K562 (cell line): ENCODE measurements around the gene COL23A1. TPM values are rescaled to one million over a fixed set of nuclear protein-coding genes. Genes with fewer than 3 reads are reported as not detected.

Source experiments
- ATAC-seq: fragments of 200-7000 bp; cut with Tn5 transposase; 3 replicates; pipeline ENCODE4 v1.9.1; 2020; ENCODE audit warnings: moderate library complexity
- BruUV-seq: library from RNA; stranded (reverse); fragments of 400-500 nt; replicated peaks from 2 replicates; lab custom pipeline; 2021; lab: Mats Ljungman, UMichigan
- CTCF ChIA-PET: fragments of 300-600 bp; formaldehyde crosslinking; extraction: SDS; loops from one replicate; lab custom pipeline; 2021; ENCODE audit warnings: low intra/inter-chr PET ratio; lab: Yijun Ruan, JAX
- POLR2A ChIA-PET: fragments of 300-600, 350-650 bp; sonication (Branson Sonifier 250); formaldehyde crosslinking; extraction: SDS; loops from one replicate; lab custom pipeline; 2021; ENCODE audit warnings: antibody characterized with exemption, inconsistent platforms; lab: Yijun Ruan, JAX
- DNase-seq, 4 experiments: peaks; one replicate each; pipeline versions ENCODE4 v3.0.0 to v3.0.0-alpha.2; 2011 to 2018; ENCODE audit warnings: low spot score in 3 of 4, mixed read lengths in 3 of 4; ENCODE audit errors: extremely low read depth in 1 of 4
- FAIRE-seq: peaks from 2 replicates; lab custom pipeline; 2011; peaks lifted over from hg19 to GRCh38; lab: Jason Lieb, UNC
- H2AFZ ChIP-seq: 2 replicates; pipeline ENCODE4 v1.6.0; 2011; ENCODE audit warnings: low read depth, low read length, control low read depth, inconsistent platforms
- H3K27ac ChIP-seq: fragments of 200-600 bp; 3 replicates; pipeline ENCODE4 v1.8.0; 2011; ENCODE audit warnings: low read depth, mild to moderate bottlenecking, control low read depth, inconsistent platforms, low read length, moderate library complexity, mixed read lengths; ENCODE audit errors: extremely low read depth
- H3K27me3 ChIP-seq, 2 experiments: fragments of 300-600 bp in 1 of 2; 2 replicates in 1 of 2; 3 replicates in 1 of 2; pipeline versions ENCODE4 v1.6.0 to v1.8.0; 2011; ENCODE audit warnings: inconsistent platforms in 2 of 2, low read length in 2 of 2, mild to moderate bottlenecking in 1 of 2, mixed read lengths in 1 of 2, moderate library complexity in 1 of 2; ENCODE audit not compliant: control insufficient read depth in 2 of 2, insufficient read depth in 2 of 2
- H3K36me3 ChIP-seq: fragments of 300-600 bp; 3 replicates; pipeline ENCODE4 v1.8.0; 2011; ENCODE audit warnings: mild to moderate bottlenecking, low read length, inconsistent platforms; ENCODE audit not compliant: control insufficient read depth, insufficient read depth
- H3K4me1 ChIP-seq, 2 experiments: fragments of 200-600 bp in 1 of 2; replicated peaks in 1 of 2; 2 replicates in 1 of 2; 3 replicates in 1 of 2; pipeline versions ENCODE4 v1.5.1 to v1.8.0; 2011; ENCODE audit warnings: inconsistent platforms in 2 of 2, low read length in 2 of 2, mild to moderate bottlenecking in 1 of 2, mixed read lengths in 1 of 2, moderate library complexity in 1 of 2; ENCODE audit not compliant: control insufficient read depth in 2 of 2, insufficient read depth in 2 of 2
- H3K4me2 ChIP-seq: 2 replicates; pipeline ENCODE4 v1.6.1; 2011; ENCODE audit warnings: low read length, control low read depth, inconsistent platforms, mixed read lengths; ENCODE audit not compliant: insufficient read depth
- H3K4me3 ChIP-seq: fragments of 200-600 bp; sonication (generic), shearing (Covaris generic); 2 replicates; pipeline ENCODE4 v1.5.1; 2016; ENCODE audit warnings: control low read depth, inconsistent platforms
- H3K79me2 ChIP-seq: fragments of 200-600 bp; 3 replicates; pipeline ENCODE4 v1.8.0; 2011; ENCODE audit warnings: low read length, inconsistent platforms; ENCODE audit not compliant: control insufficient read depth, insufficient read depth
- H3K9ac ChIP-seq, 2 experiments: 2 replicates each; pipeline versions ENCODE4 v1.6.0 to v1.6.1; 2011; ENCODE audit warnings: low read depth in 2 of 2, low read length in 2 of 2, control low read depth in 1 of 2, inconsistent platforms in 1 of 2, mild to moderate bottlenecking in 1 of 2, mixed read lengths in 1 of 2; ENCODE audit not compliant: insufficient read depth in 1 of 2
- H3K9me1 ChIP-seq: one replicate; pipeline ENCODE4 v1.6.0; 2011; ENCODE audit warnings: inconsistent platforms, mild to moderate bottlenecking, low read length, moderate library complexity; ENCODE audit not compliant: control insufficient read depth, insufficient read depth
- H3K9me3 ChIP-seq: replicated peaks from 2 replicates; pipeline ENCODE4 v1.5.1; 2011; ENCODE audit warnings: low read depth, low read length, inconsistent platforms; ENCODE audit not compliant: control insufficient read depth, insufficient read depth
- H4K20me1 ChIP-seq: replicated peaks from 2 replicates; pipeline ENCODE4 v1.6.1; 2011; ENCODE audit warnings: low read length, inconsistent platforms, mixed read lengths; ENCODE audit not compliant: control insufficient read depth, insufficient read depth
- CTCFL ChIP-seq: IDR thresholded peaks from 2 replicates; pipeline ENCODE4 v1.6.1; 2011; ENCODE audit warnings: borderline replicate concordance, low read depth, mild to moderate bottlenecking, moderate library complexity, low read length; ENCODE audit not compliant: insufficient read depth, poor library complexity, severe bottlenecking
- HOXB6 ChIP-seq: fragments of 250-450 bp; sonication (Bioruptor Pico); IDR thresholded peaks from 2 replicates; pipeline ENCODE4 v1.5.1; 2022; ENCODE audit warnings: mild to moderate bottlenecking, borderline replicate concordance
- SETDB1 ChIP-seq: IDR thresholded peaks from one replicate; pipeline ENCODE4 v1.6.1; 2012; ENCODE audit warnings: low read length, control low read depth, inconsistent platforms
- SREBF2 ChIP-seq: sonication (generic); formaldehyde crosslinking; IDR thresholded peaks from 2 replicates; pipeline ENCODE4 v1.4.0; 2020; ENCODE audit warnings: mild to moderate bottlenecking, missing genetic modification reagents
- ZKSCAN8 ChIP-seq: fragments of 200-800 bp; sonication (Bioruptor generic); IDR thresholded peaks from 2 replicates; pipeline ENCODE4 v1.6.1; 2016; ENCODE audit warnings: missing genetic modification characterization, missing compliant biosample characterization
- WGBS: fragments of 100-300 bp; shearing (Covaris generic); methylation state at CpG from one replicate; pipeline ENCODE4 v1.1.6; 2016; ENCODE audit warnings: low coverage, mixed read lengths; ENCODE audit not compliant: insufficient coverage; ENCODE audit errors: missing lambda C conversion rate; 5-methylcytosine and 5-hydroxymethylcytosine counted together
- in situ Hi-C: fragments of 300-500 bp; cut with MboI; formaldehyde crosslinking; loops from 4 replicates; pipeline ENCODE4 v1.15.0; 2018; ENCODE audit warnings: inconsistent platforms, mixed read lengths
- intact Hi-C: fragments of 100-400 bp; cut with micrococcal nuclease; formaldehyde crosslinking; loops from 2 replicates; pipeline ENCODE4 v1.14.2; 2022
- polyA plus RNA-seq, 8 experiments: library from polyadenylated mRNA; depleted of rRNA in 4 of 8; stranded (reverse) in 5 of 8; unstranded in 3 of 8; fragments of >200 nt; fragmentation: Nextera tagmentation in 2 of 8; fragmentation: Illumina TruSeq in 1 of 8; extraction: Ambion mirVana in 2 of 8; extraction: Trizol in 1 of 8; gene quantifications; 2 replicates each; pipeline versions ENCODE4 v1.2.1 to v1.2.3, GENCODE V29; 2011 to 2014; ENCODE audit warnings: inconsistent platforms in 1 of 8, missing spikeins in 1 of 8
- total RNA-seq, 7 experiments: library from RNA; depleted of rRNA in 6 of 7; stranded (reverse); fragments of >200 nt in 6 of 7; fragmentation: Illumina TruSeq in 2 of 7; extraction: Trizol in 2 of 7; gene quantifications; 2 replicates each; pipeline versions ENCODE4 v1.2.1 to v1.2.3, GENCODE V29; 2011 to 2021; ENCODE audit warnings: low replicate concordance in 1 of 7

Gene COL23A1
- total and polyA plus RNA-seq, 9 of the 15 experiments (the other 6 are each of a cell fraction or from before 2014, with no cell fraction given) = 0.09 TPM; not detected in 8

- Histone ChIP-seq H3K4me1 (peaks cover 0 to 8% of the 10 kb centered on the region in 2 experiments; a peak in 2 of 5 replicates), H3K9me1 (no peaks in the 10 kb centered on the region), H3K9me3 (no peaks in the 10 kb centered on the region; the same call in 1 of the 2 replicates), H3K4me2 (no peak overlapping the region), H3K79me2 (no peaks in the 10 kb centered on the region), H3K27me3 (peaks cover 5 to 16% of the 10 kb centered on the region in 2 experiments; a peak in 3 of 5 replicates), H3K9ac (no peak overlapping the region), H4K20me1 (no peaks in the 10 kb centered on the region), H2AFZ (0 out of 2 replicates have a peak overlapping the region, but pooled peaks have one; percentile 1), H3K36me3 (no peaks in the 10 kb centered on the region), H3K4me3 (no peak overlapping the region), H3K27ac (no peak overlapping the region)
- in situ Hi-C loops (no loop called here), intact Hi-C loops (no loop called here)
- WGBS = 28% methylated on average over 7 of the region's 7 CpGs
- FAIRE-seq = no peak
- POLR2A ChIA-PET = interaction anchor here (0.6 to 2.0 kb wide), 5 partner anchors 10 to 1835 kb away, joined by 3 to 11 read pairs (median 5); partner anchors contain the start of gene KIAA1191
- ATAC-seq = no peak
- no peak for DNase-seq
- TF ChIP-seq SREBF2 (no peak), SETDB1 (no peak), ZKSCAN8 (no peak), HOXB6 (no peak), CTCFL (no peak)
- no TSS peak for BruUV-seq
- CTCF ChIA-PET = no interaction called here
These were observed 393.8 kb downstream of the COL23A1 start for GRCh38 chr5:178196281-178196812.
